Stomach smooth muscle (tissue), 2 donors: ENCODE data around the gene AKAP13.

Experiments
- H3K27ac ChIP-seq: one replicate; pipeline ENCODE4 v1.7.0; 2013; ENCODE audit warnings: mild to moderate bottlenecking, low read length, inconsistent platforms
- H3K27me3 ChIP-seq, 2 donors: one replicate each; pipeline ENCODE4 v1.7.0; 2013; ENCODE audit warnings: low read length in 2 of 2; ENCODE audit not compliant: insufficient read depth in 2 of 2, control insufficient read depth in 1 of 2
- H3K36me3 ChIP-seq, 2 donors: one replicate each; pipeline ENCODE4 v1.7.0; 2013; ENCODE audit warnings: low read length in 2 of 2; ENCODE audit not compliant: control insufficient read depth in 2 of 2, insufficient read depth in 2 of 2
- H3K4me1 ChIP-seq: one replicate; pipeline ENCODE4 v1.7.0; 2013; ENCODE audit warnings: low read length; ENCODE audit not compliant: control insufficient read depth, insufficient read depth
- H3K4me3 ChIP-seq, 2 donors: one replicate each; pipeline ENCODE4 v1.7.0; 2013; ENCODE audit warnings: low read length in 2 of 2
- H3K9ac ChIP-seq, 2 donors: one replicate each; pipeline ENCODE4 v1.7.0; 2013; ENCODE audit warnings: low read length in 2 of 2, mild to moderate bottlenecking in 1 of 2
- H3K9me3 ChIP-seq, 2 donors: one replicate each; pipeline ENCODE4 v1.7.0; 2013; ENCODE audit warnings: low read length in 2 of 2; ENCODE audit not compliant: control insufficient read depth in 2 of 2
- donor health status: healthy.
- donor health status: Pancreatic carcinoma.

AKAP13 gene

DNA sequence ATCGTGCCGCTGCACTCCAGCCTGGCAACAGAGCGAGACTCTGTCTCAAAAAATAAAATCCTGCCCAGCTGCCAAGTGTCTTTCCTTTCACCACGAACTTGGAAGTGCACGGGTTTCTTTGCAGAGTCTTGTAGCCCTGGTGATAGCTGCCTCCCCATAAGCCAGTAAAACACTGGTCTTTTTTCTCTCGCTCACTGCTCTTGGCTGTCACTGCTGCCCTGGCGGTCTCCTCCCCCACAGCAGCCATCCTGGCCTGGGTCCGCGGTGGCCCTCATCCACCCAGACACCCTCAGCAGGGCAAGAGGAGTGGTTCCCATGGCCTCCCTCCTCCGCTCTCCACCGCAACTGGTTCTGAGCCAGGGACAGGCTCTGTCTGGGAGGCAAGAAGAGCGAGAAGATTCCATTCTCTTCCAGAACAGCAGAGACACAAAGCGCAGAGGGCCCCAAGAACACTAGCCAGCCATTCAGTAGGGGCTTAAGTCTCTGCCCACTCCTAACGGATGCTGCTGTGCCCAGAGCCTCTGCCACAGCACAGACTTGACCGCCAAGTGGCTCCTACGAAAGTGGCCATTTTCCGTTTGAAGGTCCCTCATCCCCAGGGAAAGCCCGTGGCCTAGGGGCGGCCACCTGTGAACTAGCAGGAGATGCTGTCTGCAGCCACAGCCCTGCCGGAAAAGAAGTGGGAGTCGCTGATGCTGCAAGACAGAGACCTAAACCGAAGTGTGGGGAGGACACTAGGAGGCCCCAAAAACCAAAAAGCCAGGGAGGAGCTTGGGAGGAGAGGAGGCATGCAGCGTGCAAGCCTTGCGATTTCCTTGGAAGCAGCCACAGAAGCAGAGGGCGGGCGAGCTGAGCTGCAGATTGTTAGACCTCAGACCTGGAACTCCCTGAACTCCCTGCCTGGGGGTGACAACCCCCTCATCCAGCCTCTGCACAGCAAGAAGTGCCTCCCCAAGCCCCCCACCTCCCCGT lies 370.2 kb downstream of the AKAP13 start:
- Histone ChIP-seq H3K36me3 (peaks cover 23 to 28% of the 10 kb centered on the region in 2 donors), H3K27me3 (no peaks in the 10 kb centered on the region), H3K4me3 (peak overlapping the region; percentile 4 to 60), H3K4me1 (peaks cover 54% of the 10 kb centered on the region), H3K27ac (peak overlapping the region; percentile 74), H3K9me3 (no peaks in the 10 kb centered on the region), H3K9ac (peak overlapping the region in 1 of 2 donors; percentile 51)

DNA sequence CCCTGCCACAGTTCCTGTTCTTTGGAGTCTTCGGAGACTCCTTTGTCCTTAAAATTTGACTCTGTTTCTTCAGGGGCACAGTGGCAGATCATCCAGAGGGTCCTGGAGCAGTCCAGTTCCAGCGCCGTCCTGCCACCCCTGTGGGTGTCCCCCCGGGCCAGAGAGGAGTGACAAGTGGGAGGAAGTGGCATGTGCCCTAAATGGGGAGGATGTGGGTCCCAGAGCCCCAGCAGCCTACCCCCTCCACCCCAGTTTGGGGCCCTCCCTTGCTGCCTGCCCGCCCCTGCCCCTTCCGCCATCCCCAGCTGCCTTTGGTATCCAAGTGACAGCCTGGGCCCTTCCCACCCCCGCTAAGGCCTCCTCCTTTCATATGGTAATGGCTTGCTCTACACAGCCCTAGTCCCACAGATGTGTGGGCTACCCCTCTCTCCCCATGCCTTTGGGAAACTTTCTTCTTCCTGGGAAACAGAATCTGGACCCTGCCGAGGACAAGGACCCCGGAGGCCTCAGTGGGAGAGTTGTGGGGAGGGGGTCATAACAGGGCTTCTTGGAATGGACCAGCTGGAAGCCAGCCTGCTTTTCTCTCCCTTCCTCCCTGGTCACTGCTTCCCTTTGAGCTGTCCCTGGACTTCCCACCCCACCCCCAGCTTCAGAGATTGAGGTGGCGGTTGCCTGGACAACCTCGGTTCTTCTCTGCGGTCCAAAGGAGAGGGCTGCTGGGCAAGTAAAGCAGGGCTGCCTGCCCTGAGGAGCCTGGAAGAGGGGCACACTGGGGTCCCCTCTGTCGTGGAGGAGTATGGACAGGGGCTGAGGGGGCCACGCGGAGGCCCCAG lies 371.1 kb downstream of the AKAP13 start:
- Histone ChIP-seq H3K9me3 (no peaks in the 10 kb centered on the region), H3K4me1 (peaks cover 57% of the 10 kb centered on the region), H3K9ac (no peak overlapping the region), H3K27ac (peak overlapping the region; percentile 74), H3K36me3 (peaks cover 14 to 19% of the 10 kb centered on the region in 2 donors), H3K4me3 (no peak overlapping the region), H3K27me3 (no peaks in the 10 kb centered on the region)

GRCh38 chr15:85752124-85752475 lies 371.7 kb downstream of the AKAP13 start:
- H3K27me3 ChIP-seq, result no peaks in the 10 kb centered on the region
- H3K36me3 ChIP-seq, result peaks cover 8 to 14% of the 10 kb centered on the region in 2 donors
- H3K27ac ChIP-seq, result peak overlapping the region; percentile 74
- no peak overlapping the region for H3K4me3 ChIP-seq
- no peak overlapping the region for H3K9ac ChIP-seq
- H3K9me3 ChIP-seq, result no peaks in the 10 kb centered on the region
- peaks cover 58% of the 10 kb centered on the region for H3K4me1 ChIP-seq

DNA sequence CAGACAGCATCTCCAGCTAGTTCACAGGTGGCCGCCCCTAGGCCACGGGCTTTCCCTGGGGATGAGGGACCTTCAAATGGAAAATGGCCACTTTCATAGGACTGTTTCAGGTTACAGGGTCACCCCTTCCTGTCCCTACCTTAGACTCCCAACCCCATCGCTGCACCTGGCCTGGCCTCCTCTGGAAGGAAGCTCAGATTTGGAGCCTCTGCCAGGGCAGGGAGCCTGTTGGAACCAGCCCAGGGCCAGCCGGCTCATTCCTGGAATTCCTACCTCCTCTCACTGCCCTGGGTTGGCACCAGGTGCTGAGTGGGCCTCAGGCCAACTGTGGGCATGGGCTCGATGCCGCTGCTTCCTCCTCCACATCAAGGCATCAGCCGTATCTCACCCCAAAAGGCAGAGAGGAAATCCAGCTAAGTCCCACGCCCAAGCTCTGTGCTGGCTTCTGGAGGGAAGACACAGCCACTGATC lies 372.1 kb downstream of the AKAP13 start:
- peaks cover 6 to 10% of the 10 kb centered on the region in 2 donors for H3K36me3 ChIP-seq
- H3K27me3 ChIP-seq, result no peaks in the 10 kb centered on the region
- peaks cover 62% of the 10 kb centered on the region for H3K4me1 ChIP-seq
- no peak overlapping the region for H3K27ac ChIP-seq
- H3K4me3 ChIP-seq, result no peak overlapping the region
- no peaks in the 10 kb centered on the region for H3K9me3 ChIP-seq
- H3K9ac ChIP-seq, result no peak overlapping the region

DNA sequence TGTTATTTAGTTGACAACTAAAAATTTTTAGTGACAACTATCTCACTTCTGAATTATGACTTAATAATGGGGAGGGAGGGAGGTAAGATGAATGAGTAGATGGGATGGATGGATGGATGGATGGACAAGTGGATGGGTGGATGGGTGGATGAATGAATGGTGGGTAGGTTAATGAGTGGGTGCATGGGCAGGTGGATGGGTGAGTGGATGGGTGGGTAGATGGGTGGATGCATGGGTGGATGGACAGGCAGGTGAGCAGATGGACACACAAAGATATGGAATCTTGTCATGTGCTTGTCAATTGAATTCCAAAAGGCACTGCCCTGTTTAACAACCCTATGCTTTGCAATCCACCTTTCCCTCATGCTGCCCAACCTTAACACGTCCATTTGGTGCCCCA lies 372.9 kb downstream of the AKAP13 start:
- H3K4me1 ChIP-seq, result peaks cover 67% of the 10 kb centered on the region

GRCh38 chr15:85753791-85754452 lies 373.5 kb downstream of the AKAP13 start:
- no peaks in the 10 kb centered on the region for H3K27me3 ChIP-seq
- H3K9ac ChIP-seq, result no peak overlapping the region
- H3K4me1 ChIP-seq, result peaks cover 67% of the 10 kb centered on the region
- no peak overlapping the region for H3K27ac ChIP-seq
- no peak overlapping the region for H3K4me3 ChIP-seq
- H3K36me3 ChIP-seq, result no peaks in the 10 kb centered on the region
- no peaks in the 10 kb centered on the region for H3K9me3 ChIP-seq

More for the DNA sequence above, 372.9 kb downstream of the AKAP13 start:
- no peak overlapping the region for H3K9ac ChIP-seq
- H3K27ac ChIP-seq, result no peak overlapping the region
- H3K27me3 ChIP-seq, result no peaks in the 10 kb centered on the region
- H3K4me3 ChIP-seq, result no peak overlapping the region
- no peaks in the 10 kb centered on the region for H3K9me3 ChIP-seq
- H3K36me3 ChIP-seq, result peaks cover 2 to 6% of the 10 kb centered on the region in 2 donors

GRCh38 chr15:85754989-85755388 lies 374.6 kb downstream of the AKAP13 start:
- H3K9ac ChIP-seq, result no peak overlapping the region
- peak overlapping the region; percentile 18 for H3K27ac ChIP-seq
- no peaks in the 10 kb centered on the region for H3K27me3 ChIP-seq
- peaks cover 64% of the 10 kb centered on the region for H3K4me1 ChIP-seq
- H3K36me3 ChIP-seq, result no peaks in the 10 kb centered on the region
- H3K9me3 ChIP-seq, result no peaks in the 10 kb centered on the region
- H3K4me3 ChIP-seq, result no peak overlapping the region

DNA sequence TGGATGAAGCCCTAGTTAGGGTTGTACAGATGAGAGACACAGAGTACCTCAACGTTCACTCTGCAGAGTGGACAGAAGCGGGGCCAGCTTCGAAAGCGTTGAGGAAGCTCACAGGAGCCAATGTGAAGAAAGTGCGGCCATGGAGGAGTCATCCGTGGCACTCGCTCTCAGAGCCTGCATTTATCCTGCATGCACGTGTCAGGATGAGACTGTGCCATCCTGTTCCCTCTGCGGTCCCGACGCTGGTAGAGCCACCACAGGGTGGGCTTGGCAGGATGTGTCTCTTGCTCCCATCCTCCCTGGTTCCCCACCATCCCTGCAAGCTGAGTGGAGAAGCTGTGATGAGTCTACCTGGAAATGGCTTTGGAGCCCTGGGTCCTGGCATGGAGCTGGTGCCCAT lies 375.1 kb downstream of the AKAP13 start:
- Histone ChIP-seq H3K36me3 (no peaks in the 10 kb centered on the region), H3K27me3 (no peaks in the 10 kb centered on the region), H3K9ac (no peak overlapping the region), H3K4me3 (no peak overlapping the region), H3K4me1 (peaks cover 60% of the 10 kb centered on the region), H3K9me3 (no peaks in the 10 kb centered on the region), H3K27ac (peak overlapping the region; percentile 18)

GRCh38 chr15:85755942-85756341 lies 375.5 kb downstream of the AKAP13 start:
- Histone ChIP-seq H3K4me3 (no peak overlapping the region), H3K36me3 (no peaks in the 10 kb centered on the region), H3K4me1 (peaks cover 59% of the 10 kb centered on the region), H3K27ac (no peak overlapping the region), H3K9me3 (no peaks in the 10 kb centered on the region), H3K9ac (no peak overlapping the region), H3K27me3 (no peaks in the 10 kb centered on the region)

DNA sequence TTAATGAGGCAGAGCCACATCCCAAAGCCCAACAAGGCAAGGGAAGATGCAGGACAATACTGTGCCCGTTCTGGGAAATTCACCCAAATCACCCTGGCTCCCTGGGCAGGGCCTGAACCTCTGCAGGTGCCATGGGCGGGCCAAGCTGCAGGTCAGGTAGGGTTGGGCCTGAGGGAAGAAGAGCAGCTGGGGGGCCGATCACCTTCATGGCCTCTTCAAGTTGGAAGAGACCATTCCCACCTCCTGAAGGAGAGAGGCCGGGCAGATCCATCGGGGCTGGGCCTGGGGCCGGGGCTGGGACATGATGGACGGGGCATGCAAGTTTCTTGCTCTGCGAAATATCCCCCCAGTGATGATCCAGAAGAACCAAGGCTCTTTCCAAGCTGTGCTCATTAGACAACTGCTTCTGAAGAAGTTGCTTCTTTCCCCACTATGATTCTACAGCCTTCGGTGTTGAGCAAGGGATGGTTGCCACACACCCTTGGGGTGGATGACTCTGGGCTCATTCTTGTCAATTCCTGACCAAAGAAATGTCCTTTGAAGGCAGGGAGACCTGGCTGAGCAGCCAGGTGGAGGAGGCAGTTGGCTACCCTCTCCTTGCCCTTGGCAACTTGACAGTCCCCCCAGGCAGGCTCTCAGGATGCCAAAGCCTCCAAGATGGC lies 376.1 kb downstream of the AKAP13 start:
- Histone ChIP-seq H3K27ac (peak overlapping the region; percentile 31), H3K9me3 (no peaks in the 10 kb centered on the region), H3K4me1 (peaks cover 59% of the 10 kb centered on the region), H3K4me3 (no peak overlapping the region), H3K36me3 (no peaks in the 10 kb centered on the region), H3K9ac (no peak overlapping the region), H3K27me3 (no peaks in the 10 kb centered on the region)
